ENCODE results near the gene CPNE2.

CPNE2 gene

GRCh38 chr16:57127037-57127763, 34.8 kb downstream of the CPNE2 start:
- DNase-seq = no peak

- DNase-seq = no peak
Measured at GRCh38 chr16:57127836-57128235, 35.5 kb downstream of the CPNE2 start.

GRCh38 chr16:57128771-57129389, 36.5 kb downstream of the CPNE2 start:
- no peak for DNase-seq

- DNase-seq = no peak
Measured at GRCh38 chr16:57130950-57131321, 38.6 kb downstream of the CPNE2 start.

- no peak for DNase-seq
Measured at GRCh38 chr16:57131351-57131970, 39.1 kb downstream of the CPNE2 start.

GRCh38 chr16:57132470-57132869, 40.1 kb downstream of the CPNE2 start:
- peak; percentile 34 for DNase-seq

GRCh38 chr16:57133031-57133430, 40.6 kb downstream of the CPNE2 start:
- DNase-seq = no peak

GRCh38 chr16:57133886-57134285, 41.5 kb downstream of the CPNE2 start:
- no peak for DNase-seq

- no peak for DNase-seq
Measured at GRCh38 chr16:57134982-57135381, 42.6 kb downstream of the CPNE2 start.

GRCh38 chr16:57137043-57137442, 44.7 kb downstream of the CPNE2 start:
- no peak for DNase-seq

- DNase-seq = no peak
Measured at GRCh38 chr16:57137566-57138273, 45.3 kb downstream of the CPNE2 start.

- DNase-seq = no peak
Measured at GRCh38 chr16:57138281-57138935, 46.0 kb downstream of the CPNE2 start.

GRCh38 chr16:57140931-57141668, 48.7 kb downstream of the CPNE2 start:
- DNase-seq = no peak

GRCh38 chr16:57141822-57142631, 49.6 kb downstream of the CPNE2 start:
- no peak for DNase-seq

- DNase-seq = no peak
Measured at GRCh38 chr16:57143149-57143921, 51.0 kb downstream of the CPNE2 start.

- no peak for DNase-seq
Measured at GRCh38 chr16:57144027-57144426, 51.6 kb downstream of the CPNE2 start.

GRCh38 chr16:57145046-57146021, 53.0 kb downstream of the CPNE2 start:
- DNase-seq = no peak

GRCh38 chr16:57146040-57146647, 53.8 kb downstream of the CPNE2 start:
- no peak for DNase-seq

- DNase-seq = no peak
Measured at GRCh38 chr16:57146735-57147134, 54.4 kb downstream of the CPNE2 start.

All from GF-D8 (cell line).